Gastrocnemius medialis (tissue), 4 donors: ENCODE measurements around the gene PMVK.

ENCODE experiments used
- POLR2A ChIP-seq, 2 donors: fragments of 450-650 bp; IDR thresholded peaks; one replicate each; pipeline ENCODE4 v1.6.1; 2017; ENCODE audit warnings: antibody characterized with exemption in 2 of 2, mild to moderate bottlenecking in 2 of 2, moderate library complexity in 2 of 2
- TF ChIP-seq, protein P1 (sequence below), 5 experiments: fragments of 450-650 bp in 3 of 5; fragments of 200-600 bp in 2 of 5; sonication (generic) in 2 of 5; IDR thresholded peaks in 4 of 5; conservative IDR thresholded peaks in 1 of 5; 1 replicate in 4 of 5; 2 replicates in 1 of 5; pipeline ENCODE4 v1.5.1; 2016 to 2019; ENCODE audit warnings: antibody characterized with exemption in 5 of 5, mild to moderate bottlenecking in 3 of 5, moderate library complexity in 3 of 5

DNA sequence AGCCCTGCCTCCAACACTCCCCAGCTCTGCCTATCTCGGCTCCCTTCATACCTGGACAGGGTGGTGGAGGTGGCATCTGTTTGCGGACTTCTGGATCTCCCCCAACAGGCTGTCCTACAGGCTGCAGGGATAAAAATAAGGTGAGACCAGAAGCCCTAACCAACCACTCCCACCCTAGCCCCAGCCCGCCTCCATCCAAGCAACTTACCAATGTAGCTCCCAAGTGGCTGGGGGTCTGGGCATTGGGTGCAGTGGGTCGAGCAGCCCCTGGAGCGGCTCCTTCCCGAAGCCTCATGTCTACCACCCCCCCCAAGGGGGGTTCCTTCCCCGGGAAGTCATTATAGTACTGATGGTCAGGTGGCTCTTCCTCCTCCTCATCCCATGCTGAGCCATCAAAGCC lies 29.6 kb upstream of the PMVK start:
- TF ChIP-seq, protein P1, sequence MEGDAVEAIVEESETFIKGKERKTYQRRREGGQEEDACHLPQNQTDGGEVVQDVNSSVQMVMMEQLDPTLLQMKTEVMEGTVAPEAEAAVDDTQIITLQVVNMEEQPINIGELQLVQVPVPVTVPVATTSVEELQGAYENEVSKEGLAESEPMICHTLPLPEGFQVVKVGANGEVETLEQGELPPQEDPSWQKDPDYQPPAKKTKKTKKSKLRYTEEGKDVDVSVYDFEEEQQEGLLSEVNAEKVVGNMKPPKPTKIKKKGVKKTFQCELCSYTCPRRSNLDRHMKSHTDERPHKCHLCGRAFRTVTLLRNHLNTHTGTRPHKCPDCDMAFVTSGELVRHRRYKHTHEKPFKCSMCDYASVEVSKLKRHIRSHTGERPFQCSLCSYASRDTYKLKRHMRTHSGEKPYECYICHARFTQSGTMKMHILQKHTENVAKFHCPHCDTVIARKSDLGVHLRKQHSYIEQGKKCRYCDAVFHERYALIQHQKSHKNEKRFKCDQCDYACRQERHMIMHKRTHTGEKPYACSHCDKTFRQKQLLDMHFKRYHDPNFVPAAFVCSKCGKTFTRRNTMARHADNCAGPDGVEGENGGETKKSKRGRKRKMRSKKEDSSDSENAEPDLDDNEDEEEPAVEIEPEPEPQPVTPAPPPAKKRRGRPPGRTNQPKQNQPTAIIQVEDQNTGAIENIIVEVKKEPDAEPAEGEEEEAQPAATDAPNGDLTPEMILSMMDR (IDR thresholded peaks at IDR 0.05 in 4 of 5, conservative IDR thresholded peaks at IDR 0.05 in 1 of 5), result no peak
- no peak for TF ChIP-seq POLR2A (IDR thresholded peaks at IDR 0.05)
